C4-2B (cell line): Measurements from ENCODE around the gene VSIG8.

Experiments used
- H3K27ac ChIP-seq: fragments of 450-650 bp; 2 replicates; pipeline ENCODE4 v1.5.1; 2017
- ZFX ChIP-seq: fragments of 450-650 bp; IDR thresholded peaks from 2 replicates; pipeline ENCODE4 v1.6.1; 2017
- TF ChIP-seq, protein P1 (sequence below): fragments of 450-650 bp; conservative IDR thresholded peaks from 2 replicates; pipeline ENCODE4 v1.5.1; 2017; ENCODE audit warnings: mild to moderate bottlenecking

VSIG8 gene

GRCh38 chr1:159848326-159848725, 14.1 kb downstream of the VSIG8 start:
- H3K27ac ChIP-seq: no peak overlapping the region
- TF ChIP-seq, protein P1, sequence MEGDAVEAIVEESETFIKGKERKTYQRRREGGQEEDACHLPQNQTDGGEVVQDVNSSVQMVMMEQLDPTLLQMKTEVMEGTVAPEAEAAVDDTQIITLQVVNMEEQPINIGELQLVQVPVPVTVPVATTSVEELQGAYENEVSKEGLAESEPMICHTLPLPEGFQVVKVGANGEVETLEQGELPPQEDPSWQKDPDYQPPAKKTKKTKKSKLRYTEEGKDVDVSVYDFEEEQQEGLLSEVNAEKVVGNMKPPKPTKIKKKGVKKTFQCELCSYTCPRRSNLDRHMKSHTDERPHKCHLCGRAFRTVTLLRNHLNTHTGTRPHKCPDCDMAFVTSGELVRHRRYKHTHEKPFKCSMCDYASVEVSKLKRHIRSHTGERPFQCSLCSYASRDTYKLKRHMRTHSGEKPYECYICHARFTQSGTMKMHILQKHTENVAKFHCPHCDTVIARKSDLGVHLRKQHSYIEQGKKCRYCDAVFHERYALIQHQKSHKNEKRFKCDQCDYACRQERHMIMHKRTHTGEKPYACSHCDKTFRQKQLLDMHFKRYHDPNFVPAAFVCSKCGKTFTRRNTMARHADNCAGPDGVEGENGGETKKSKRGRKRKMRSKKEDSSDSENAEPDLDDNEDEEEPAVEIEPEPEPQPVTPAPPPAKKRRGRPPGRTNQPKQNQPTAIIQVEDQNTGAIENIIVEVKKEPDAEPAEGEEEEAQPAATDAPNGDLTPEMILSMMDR: no peak
- no peak for TF ChIP-seq ZFX

GRCh38 chr1:159847231-159847630, 15.2 kb downstream of the VSIG8 start:
- no peak overlapping the region for H3K27ac ChIP-seq
- TF ChIP-seq, protein P1: no peak
- no peak for TF ChIP-seq ZFX

DNA sequence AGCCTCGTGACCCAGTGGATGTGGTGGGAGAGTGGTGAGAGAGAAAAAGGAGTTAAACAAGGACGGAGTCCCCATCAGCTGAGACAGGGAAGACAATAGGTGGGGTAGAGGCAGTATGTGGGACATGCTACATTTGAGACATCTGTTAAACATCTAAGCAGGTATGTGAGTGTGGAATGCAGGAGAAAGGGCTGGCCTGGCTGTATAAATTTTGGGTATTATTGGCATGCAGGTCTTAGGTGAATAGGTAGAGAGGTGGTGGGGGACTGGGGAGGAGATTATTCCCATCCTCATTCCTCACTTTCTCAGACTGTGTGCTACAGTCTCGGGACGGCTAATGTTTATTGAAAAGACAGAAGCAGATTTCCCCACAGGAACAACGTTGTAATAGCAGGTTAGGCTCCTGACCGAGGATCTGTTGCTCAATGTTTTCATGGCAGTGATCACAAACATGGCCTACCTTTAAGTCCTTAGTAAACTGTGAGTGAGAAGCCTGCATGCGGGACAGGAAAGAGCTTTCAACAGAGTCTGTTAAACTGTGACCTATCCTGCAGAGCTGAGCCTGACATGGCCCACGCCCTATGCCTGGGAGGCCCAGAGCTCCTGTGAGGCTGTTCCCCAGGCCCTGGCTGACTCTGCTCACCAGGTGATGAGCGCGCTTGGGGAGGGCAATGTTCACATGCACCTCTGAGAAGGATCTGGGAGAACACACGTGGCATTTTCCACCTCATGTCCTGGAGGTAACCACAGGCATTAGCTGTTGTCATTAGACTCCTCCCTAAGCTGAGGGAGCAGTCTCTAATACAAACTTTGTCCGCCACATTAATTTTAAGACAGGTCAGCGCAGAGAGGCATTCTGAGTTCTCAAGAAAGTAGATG, 16.5 kb downstream of the VSIG8 start:
- no peak overlapping the region for H3K27ac ChIP-seq
- TF ChIP-seq, protein P1: no peak
- TF ChIP-seq ZFX: no peak

- TF ChIP-seq, protein P1: no peak
- no peak for TF ChIP-seq ZFX
- H3K27ac ChIP-seq: no peak overlapping the region
Observed at GRCh38 chr1:159843459-159843858, 19.0 kb downstream of the VSIG8 start.

- TF ChIP-seq, protein P1: no peak
- TF ChIP-seq ZFX: no peak
- H3K27ac ChIP-seq: no peak overlapping the region
Observed at GRCh38 chr1:159841749-159842148, 20.7 kb downstream of the VSIG8 start.

- TF ChIP-seq, protein P1: no peak
- no peak for TF ChIP-seq ZFX
- H3K27ac ChIP-seq: no peak overlapping the region
Observed at GRCh38 chr1:159839116-159839849, 23.2 kb downstream of the VSIG8 start.

GRCh38 chr1:159838715-159839114, 23.7 kb downstream of the VSIG8 start:
- no peak overlapping the region for H3K27ac ChIP-seq
- TF ChIP-seq, protein P1: no peak
- no peak for TF ChIP-seq ZFX
